NK-92 treated with Interleukin-12 subunit alpha and Interleukin-12 subunit beta, amount 100 ng/mL, for 24 hours (cell line): ENCODE results near the gene IL16.
"Not testable (repeated sequence)": the region's sequence is repeated elsewhere in the genome, so short reads cannot be mapped to it uniquely, and the experiment has no call there.

Experiments used
- DNase-seq: peaks from one replicate; lab custom pipeline; 2025; lab: John Stamatoyannopoulos, UW

IL16 gene

DNA sequence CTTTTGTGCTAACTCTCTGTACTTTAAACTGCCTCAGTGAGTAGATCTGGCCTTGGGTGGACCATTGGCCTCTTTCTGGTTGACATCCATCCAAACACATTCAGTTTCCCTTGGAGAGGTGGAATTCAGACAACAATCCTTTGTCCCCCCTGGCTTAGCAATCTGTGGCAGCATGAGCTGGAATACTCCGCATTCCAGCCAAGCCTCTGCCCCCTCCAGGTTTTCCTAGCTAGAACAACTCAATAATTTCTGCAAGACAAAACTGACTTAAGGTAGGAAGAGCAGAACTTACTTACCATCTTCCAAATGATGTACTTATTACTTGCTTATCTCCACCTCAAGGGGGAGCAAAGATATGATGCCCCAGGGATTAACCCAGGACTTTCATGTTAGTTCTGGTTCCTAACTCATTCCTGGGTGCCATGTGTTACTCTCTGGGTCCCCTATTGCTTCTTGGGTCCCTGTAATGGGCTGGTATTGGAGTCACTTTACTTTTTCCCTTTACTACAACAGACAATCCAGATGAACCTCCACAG, 21.8 kb upstream of the IL16 start:
- no peak for DNase-seq

DNA sequence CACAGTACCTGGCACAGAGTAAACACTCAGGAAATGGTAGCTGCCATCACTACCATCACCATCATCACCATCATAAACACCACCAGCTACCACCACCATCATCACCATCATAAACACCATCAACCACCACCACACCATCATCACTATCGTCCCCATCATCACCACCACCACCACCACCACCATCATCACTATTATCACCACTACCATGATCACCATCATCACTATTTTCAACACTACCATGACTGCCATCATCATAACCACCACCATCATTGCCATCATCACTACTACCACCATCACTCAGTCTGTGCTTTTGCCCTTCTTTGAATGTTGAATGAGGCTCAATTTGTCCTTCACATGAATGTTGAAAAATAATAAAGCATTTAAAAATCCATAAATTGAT, 21.2 kb upstream of the IL16 start:
- no peak for DNase-seq

DNA sequence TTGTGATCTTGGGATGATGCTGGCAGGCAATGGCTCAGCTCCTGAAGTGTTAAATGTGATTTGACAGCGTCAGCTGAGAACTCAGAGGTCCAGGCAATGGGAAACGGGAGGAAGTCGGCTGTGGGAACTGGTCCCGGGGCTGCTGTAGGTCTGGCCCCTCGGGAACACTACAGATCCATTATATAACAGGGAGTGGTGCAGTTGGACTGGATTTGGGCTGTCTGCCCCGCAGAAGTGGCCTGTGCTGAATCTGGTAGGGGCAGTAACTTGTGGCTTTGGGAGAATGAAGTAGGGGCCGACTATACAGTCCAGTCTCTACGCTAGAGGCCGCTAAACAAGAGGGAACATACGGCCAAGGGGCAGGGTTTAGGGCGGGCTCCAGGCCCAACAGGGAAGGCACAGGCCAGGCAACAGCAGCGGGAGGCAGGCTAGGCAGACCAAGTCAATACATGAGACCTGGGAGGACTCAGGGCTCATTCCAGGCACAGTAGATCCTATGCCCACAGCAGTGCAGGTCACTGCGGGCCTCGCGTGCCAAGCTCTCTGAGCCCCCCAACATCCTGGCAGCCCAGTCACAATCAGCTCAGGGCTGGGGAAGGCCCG, 20.3 kb upstream of the IL16 start:
- DNase-seq: no peak

DNA sequence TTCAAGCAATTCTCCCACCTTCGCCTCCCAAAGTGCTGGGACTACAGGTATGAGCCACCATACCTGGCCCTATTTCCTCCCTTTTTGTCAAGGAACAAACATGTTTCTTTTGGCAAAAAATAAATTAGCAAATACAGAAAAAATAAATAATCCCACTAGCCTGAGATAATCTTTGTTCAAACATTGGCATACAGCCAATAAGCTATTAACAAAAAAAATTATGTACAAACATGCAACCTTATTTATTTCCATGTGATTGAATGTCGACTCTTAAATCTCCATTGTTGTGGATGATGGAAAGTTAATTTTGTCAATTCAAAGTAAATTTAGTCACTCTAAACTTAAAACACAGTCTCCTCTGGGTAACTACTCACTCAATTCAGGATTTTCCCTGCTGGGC, 18.3 kb upstream of the IL16 start:
- DNase-seq: no peak

DNA sequence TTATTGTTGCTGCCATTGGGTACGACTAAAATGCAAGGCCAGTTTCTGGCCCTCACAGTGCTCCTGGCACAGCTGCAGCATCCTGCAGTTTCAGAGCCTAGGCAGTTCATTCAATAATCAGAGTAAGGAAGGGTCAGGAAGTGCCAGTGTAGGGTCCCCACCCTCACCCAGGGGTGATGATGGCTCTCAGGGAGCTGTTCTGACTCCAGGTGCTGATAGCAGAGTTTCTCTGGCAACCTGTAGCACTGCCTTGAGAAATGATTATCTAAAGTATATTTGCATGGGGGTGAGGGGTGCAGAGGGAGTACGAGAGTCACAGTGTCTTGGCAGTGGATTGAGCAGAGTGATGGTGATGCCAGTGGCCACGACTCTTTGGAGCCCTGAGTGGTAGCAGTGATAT, 15.5 kb upstream of the IL16 start:
- no peak for DNase-seq

DNA sequence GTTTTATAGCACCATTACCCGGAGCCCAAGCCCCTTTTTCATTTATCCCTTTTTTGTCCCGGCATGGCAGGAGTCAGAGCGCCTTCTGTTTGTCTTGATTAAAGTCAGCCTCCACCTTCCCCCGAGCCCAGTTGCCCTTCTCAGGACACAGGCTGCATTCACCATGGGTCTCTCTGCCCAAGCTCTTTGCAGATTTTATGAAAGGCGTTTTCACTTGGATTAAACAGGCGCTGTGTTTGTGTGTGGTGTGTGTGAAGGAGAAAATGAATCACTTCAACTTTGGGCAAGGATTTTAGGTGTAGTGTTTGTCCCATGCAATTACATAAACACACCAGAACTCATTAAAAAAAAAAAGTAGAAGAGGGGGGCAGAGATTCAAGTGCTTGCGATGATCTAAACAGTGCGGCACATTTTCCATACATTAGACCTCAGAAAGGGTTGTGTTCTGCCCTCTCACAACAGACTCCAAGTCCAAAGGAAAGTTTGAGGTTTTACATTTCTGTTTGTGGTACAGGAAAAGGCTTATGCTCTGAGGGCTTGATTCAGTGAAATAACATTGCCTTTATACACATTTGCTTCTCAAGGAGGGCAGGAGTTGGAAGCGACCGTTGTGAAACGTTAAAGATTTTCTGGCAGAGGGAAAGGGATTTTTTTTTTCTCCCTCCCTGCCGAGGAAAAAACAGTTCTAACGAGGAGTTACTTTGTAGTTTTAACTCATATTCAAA, 14.5 kb upstream of the IL16 start:
- DNase-seq: no peak

DNA sequence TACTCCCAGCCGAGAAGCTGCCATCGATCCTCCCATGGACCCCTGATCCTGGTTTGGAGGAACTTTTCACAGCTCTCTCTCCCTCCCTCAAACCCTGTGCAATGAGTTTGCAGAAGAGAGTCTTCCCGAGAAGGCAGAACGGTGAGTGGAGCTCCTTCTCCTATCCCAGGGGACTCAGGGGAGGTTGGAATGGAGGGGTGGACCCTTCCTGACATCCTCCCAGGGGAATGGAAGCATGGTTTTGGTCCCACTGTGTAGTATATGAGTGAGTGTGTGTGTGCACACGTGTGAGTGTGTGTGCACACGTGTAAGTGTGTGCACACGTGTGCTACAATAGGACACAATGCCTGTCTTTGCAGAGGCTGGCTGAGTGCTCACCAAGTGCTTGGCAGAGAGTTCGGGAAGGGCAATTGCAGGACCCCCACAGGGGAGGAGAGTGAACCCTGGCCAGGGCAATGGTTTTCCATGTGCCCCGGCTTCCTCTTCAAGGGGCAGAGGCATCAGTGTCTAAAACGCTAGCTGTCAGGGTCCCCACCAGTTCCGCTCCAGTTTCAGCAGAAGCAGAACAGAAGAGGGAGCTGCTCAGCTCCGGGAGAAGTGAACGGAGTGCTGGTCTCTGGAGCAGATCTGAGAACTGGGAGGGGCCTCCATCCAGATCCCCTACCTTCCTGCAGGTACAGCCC, 13.8 kb upstream of the IL16 start:
- no peak for DNase-seq

DNA sequence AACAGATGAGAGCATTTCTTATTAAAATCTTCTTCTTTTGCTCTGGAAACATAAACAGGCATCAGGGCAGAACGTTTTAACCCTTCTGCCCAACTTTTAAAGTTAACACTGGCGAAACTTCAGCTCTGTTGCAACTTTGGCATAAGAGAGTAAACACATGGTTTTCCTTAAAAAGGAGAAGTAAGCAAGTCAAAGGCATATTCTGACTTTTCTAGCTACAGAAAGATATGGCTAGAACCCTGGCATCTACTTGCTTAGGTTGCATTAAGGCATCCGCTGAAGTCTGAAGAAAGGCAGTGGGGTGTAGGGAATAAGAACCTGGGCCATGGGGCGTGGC, 13.3 kb upstream of the IL16 start:
- no peak for DNase-seq

DNA sequence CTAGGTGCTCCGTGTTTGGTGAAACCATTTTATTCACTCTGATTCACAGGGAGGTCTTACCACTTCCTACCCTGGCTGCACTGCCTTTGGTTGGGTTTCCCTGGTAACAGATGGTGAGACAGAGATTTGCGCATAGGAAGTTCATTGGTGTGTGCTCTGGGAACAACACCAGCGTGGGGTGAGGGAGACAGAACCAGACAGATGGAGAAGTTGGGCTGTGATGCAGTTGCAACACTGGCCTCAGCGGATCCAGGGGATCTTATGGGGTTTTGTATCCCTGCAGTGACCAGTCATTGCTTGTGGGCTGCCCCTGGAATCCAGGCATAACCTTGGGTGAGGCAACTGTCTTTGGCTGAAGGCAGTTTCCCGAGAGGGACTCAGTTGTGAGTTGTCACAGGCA, 12.5 kb upstream of the IL16 start:
- no peak for DNase-seq

DNA sequence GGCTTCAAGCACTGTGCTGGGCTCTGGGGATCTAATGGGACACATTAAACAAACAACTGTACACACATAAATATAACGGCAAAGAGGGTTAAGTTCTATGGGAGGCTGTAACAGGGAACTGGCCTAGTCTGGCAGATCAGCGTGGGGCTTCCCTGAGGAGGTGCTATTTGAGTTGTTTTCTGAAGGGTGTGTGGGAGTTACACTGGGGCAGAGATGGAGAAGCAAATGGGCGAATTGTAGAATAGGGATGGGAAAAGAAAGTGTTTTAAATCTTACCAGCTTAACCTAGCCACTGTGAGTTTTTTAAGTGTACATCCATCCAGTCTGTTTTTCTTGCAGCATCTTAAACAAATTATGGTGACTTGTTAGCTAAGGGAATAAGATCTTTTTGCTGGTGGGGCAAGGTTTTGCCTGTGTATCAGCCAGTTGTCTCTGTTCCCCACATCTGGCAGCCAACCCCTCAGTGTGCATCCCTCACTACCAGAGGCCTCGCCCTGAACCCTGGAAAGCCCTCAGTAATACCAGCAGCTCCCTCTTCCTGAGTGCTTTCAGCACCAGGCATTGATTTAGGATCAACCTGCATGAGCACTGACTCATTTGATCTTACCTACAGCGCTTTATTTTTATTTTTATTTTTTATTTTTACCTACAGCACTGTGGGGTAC, 10.9 kb upstream of the IL16 start:
- no peak for DNase-seq

DNA sequence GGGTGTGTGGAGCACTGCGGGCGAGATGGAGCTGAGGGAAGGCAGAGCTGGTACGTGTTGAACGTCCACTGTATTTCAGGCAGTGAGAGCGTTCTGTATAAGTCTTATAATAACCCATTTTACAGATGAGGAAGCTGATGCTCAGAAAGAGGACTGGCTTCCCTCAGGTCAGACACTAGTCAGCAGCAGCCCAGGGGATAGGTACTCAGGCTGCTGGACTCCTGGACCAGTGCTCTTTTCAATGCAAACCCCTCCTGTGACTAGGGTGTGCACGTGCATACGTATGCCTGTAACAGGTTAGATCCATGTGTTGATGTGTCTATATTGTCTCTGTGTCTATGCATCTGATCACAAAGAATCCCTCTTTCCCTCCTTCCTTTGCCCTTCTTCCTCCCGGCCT, 8.3 kb upstream of the IL16 start:
- DNase-seq: no peak

DNA sequence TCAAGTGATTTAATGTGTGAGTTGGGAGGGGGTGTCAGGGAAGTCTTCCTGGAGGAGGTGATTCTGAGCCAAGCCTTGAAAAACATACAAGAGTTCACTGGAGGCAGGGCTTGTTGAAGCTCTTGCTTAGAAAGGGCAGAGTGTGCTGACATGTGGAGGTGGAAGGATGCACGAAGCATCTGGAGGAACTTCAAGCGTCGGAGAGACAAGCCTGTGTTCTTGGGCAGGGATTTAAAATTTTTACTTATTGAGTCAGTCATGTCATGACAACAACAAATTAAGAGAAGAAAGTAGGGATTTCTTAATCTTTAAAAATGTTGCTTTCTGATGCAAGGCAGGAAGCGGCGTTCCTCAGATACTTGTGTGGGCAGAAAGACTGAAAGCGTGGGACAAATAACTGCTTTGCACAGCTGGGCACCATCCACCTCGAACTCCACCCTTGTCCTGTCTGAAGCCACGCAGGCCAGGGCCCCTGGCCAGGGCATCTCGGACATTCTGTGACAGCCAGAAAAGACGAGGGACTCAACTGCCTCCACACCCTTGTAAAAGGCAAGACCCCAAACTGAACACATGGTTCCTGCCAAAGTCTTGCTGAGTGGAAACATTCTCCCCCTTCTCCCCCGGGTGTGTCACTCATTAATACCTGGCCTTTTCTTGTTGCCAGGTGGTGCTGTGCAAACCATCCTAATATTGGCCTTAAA, 6.9 kb upstream of the IL16 start:
- no peak for DNase-seq

DNA sequence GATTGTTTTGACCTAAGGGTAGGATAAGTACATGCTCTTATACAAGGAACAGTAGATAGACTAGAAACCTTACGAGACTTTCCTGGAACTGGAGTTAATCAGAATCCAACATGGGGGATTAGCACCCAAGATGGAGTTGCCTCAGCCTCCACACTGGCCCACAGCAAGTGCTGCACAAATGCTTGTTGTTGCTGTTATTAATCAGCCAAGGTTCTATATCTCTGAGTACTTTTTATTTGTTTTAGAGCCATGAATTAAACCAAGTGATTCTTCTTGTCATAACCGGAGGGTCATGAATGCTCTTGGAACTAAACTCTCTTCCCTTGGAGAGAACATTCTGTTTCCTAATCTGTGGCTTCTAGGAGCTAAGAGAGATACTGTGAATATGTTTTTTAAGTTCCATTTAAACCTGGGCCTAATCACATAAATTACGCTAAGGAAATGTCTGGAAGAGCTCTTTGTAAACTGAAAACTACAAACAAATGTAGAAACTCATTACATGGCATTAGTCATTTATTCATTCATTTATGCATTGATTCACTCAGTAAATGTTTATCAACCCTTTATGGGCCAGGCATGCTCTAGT, 5.7 kb upstream of the IL16 start:
- no peak for DNase-seq

DNA sequence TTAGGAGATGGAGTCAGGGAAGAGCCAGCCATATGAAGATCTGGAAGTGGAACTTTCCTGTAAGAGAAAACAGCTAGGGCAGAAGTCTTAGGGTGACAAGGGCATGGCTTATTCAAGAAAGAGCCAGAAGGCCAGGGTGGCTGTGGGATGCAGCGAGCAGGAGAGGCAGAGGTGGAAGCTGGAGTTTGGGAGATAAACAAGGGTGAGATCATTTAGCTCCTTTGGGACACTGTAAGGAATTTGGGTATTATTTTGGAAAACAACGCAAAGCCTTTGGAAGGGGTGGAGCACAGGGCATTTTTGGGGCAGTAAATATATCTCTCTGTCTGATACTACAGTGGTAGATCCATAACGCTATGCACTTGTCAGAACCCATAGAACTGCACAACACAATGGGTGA, 5.0 kb upstream of the IL16 start:
- DNase-seq: no peak

DNA sequence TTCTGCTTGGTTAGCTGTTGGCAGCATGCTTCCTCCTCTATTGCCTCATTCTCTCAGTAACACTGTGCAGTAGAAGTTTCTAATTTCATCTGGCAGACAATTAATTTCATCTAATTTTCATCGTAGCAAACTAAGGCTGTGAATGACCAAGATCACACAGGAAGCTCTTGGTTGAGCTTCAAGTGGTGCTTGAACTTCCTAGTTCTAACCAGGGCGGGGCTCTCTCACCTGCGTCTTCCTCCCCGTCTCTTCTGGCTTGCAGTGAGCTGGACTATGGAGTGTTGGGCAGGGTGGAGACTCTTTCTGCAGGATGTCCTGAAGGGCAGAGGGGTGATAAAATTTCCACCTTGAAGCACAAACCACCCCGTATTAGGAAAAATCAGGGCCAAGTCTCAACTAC, 2.0 kb upstream of the IL16 start:
- no peak for DNase-seq

DNA sequence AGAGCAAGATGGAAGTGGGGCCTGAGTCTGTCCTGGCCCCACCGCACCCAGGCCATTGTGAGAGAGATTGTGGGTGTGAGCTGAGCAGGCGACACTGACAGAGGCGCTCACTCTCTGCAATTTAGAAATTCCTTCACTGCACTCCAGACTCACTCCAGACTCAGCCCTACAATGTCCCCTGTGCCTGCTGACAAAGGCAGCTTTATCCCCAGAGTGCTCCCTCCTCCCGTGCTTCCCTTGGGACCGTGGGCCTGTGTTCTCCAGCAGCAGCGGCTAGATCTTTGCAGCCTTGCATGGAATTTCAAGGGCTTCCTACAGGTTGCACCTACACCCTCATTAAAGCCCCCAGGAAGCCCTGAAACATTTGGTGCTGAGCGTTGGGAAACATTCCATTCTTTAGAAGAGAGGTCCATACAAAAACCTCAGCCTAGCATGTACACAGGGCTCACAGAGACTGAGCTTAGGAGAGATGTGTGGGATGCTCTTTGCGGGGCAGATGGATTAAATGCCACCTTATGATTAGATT, 1.3 kb upstream of the IL16 start:
- no peak for DNase-seq

DNA sequence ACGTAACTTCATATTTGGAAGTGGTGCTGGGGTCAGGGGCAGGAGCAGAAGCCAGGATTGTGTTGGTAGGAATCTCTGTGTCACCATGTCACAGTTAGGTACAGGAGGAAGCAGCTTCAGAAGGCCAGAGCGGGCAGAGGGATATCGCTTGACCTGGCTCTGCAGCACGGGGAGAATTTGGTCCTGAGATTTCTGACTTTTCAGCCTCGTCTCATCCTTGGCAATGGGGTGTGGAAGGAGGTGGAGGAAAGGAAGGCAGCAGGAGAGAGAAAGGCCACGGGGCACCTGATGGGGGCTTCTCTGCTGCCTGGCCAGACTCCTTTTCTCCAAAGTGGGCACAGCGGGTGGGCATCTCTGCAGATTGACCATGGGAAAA, 564 bp downstream of the IL16 start:
- no peak for DNase-seq

DNA sequence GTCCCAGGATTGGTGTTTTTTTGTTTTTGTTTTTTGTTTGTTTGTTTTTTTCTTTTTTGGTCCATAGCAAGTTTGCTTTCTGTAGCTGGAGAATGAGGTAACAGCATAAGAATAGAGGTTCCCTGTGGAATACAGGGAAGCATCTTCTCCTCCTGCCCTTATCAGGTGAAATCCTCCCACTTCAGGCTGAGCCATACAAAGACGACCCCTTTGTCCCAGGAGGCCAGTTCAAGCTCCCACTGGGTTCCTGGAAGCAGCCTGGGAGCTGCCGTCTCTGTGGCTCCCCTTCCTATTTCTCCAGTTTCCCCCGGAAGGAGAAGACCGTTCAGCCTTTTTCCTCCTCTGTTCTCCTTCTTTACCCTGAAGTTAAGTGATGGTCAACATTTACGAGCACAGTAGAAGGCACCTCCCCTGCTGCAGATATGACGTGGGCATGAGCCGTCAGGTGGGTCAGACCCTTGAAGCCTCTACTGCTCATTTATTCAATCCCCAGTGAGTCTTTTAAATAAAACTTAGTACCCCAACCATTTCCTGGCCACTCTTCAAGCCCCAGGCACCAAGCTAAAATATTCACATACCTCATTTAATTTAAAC, 1.1 kb downstream of the IL16 start:
- DNase-seq: no peak

DNA sequence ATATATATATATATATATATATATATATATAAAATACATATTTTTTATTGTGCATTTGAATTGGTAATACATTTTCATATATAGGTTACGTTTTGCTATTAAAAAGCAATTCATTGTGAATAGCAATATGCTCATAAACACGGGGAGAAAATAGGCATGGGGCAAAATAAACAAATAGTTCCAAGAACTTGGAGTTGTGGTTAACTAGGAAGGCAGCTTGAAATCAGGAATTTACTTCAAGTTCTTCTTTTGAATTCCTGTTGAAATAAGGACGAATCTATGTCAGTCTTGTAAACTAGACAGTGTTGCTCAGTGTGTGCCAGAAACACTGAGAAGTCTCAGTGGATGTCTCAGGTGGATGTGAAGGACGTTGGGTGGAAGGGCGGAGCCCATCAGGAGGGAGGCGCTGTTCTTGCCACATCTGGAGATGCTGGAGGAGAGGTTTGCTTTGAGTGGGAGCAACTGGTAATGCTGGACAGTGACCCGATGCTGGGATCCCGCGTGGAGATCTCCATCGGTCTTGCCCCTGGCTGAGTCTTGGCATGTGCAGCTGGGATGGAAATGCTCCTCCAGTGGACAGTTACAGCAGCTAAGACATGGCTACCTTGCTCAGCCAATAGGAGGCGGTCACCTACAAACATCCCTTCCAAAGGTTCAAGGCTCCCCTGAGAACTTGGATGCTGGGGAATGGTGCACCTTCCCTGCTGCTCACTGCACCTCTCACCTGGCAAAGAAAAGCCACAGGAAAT, 2.5 kb downstream of the IL16 start:
- no peak for DNase-seq

DNA sequence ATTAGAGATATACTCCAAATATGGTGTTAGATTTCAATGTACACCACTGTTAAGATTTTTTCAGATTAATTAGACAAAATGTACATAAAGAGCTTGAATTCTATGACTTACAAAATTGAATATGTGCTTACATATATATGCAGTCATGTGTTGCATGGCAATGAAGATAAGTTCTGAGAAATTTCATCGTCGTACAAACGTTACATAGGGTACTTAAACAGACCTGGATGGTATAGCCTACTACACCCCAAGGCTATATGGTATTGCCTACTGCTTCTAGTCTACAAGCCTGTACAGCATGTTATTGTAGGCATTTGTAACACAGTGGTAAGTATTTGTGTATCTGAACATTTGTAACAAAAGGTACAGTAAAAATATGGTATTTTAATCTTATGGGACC, 9.3 kb downstream of the IL16 start:
- DNase-seq: no peak

DNA sequence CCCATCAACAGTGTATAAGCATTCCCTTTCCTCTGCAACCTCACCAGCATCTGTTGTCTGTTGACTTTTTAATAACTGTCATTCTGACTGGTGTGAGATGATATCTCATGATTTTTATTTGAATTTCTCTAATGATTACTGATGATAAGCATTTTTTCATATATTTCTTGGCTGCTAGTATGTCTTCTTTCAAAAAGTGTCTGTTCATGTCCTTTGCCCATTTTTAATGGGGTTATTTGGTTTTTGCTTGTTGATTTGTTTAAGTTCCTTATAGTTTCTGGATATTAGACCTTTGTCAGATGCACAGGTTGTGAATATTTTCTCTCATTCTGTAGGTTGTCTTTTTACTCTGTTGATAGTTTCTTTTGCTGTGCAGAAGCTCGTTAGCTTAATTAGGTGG, 11.3 kb downstream of the IL16 start:
- DNase-seq: not testable (repeated sequence)
